AG04450 (cell line): Measurements from ENCODE around the gene RASSF9. TPM values are rescaled to one million over a fixed set of nuclear protein-coding genes. Genes with fewer than 3 reads are reported as not detected.

ENCODE experiments used
- CTCF ChIA-PET: fragments of 300-600, 350-600 bp; formaldehyde crosslinking; extraction: SDS; loops from one replicate; lab custom pipeline; 2022; ENCODE audit warnings: antibody characterized with exemption, inconsistent platforms; lab: Charles Lee
- POLR2A ChIA-PET: fragments of 350-600 bp; formaldehyde crosslinking; extraction: SDS; loops from one replicate; lab custom pipeline; 2021; ENCODE audit warnings: antibody characterized with exemption, inconsistent platforms; lab: Yijun Ruan, JAX
- DNase-seq: peaks from one replicate; pipeline ENCODE4 v3.0.0-alpha.2; 2011; ENCODE audit warnings: low read depth, low spot score
- H3K27ac ChIP-seq: one replicate; pipeline ENCODE4 v1.5.1; 2012; ENCODE audit warnings: low read depth, low read length, control low read depth
- H3K27me3 ChIP-seq: one replicate; pipeline ENCODE4 v1.6.0; 2012; ENCODE audit warnings: low read length; ENCODE audit not compliant: control insufficient read depth, insufficient read depth
- H3K4me3 ChIP-seq: 2 replicates; pipeline ENCODE4 v1.5.1; 2011; ENCODE audit warnings: mild to moderate bottlenecking, low read depth, low read length, control low read depth
- H3K9me3 ChIP-seq: 2 replicates; pipeline ENCODE4 v1.5.1; 2012; ENCODE audit warnings: low read length; ENCODE audit not compliant: control insufficient read depth, insufficient read depth
- CTCF ChIP-seq: IDR thresholded peaks from 2 replicates; pipeline ENCODE4 v1.5.1; 2011; ENCODE audit warnings: low read depth, low read length, control low read depth, inconsistent platforms
- polyA plus RNA-seq: library from polyadenylated mRNA; depleted of rRNA; stranded (reverse); fragments of >200 nt; gene quantifications from 2 replicates; pipeline ENCODE4 v1.2.3, GENCODE V29; 2011

Gene RASSF9
- polyA plus RNA-seq, 1 experiment = 0.16 TPM

- POLR2A ChIA-PET = no interaction called here
- H3K9me3 ChIP-seq = no peaks in the 10 kb centered on the region
- no peak for DNase-seq
- TF ChIP-seq CTCF = no peak
- CTCF ChIA-PET = interaction anchor here (0.6 kb wide), 1 partner anchor 248 kb away, joined by 3 read pairs; no protein-coding TSS in a partner anchor
- no peaks in the 10 kb centered on the region for H3K27me3 ChIP-seq
- no peak overlapping the region for H3K27ac ChIP-seq
- H3K4me3 ChIP-seq = no peak overlapping the region
Measured at GRCh38 chr12:85823436-85824180, 12.6 kb downstream of the RASSF9 start.

GRCh38 chr12:85821759-85822158, 14.4 kb downstream of the RASSF9 start:
- no peak for DNase-seq
- Histone ChIP-seq H3K9me3 (no peaks in the 10 kb centered on the region), H3K27me3 (no peaks in the 10 kb centered on the region), H3K27ac (no peak overlapping the region), H3K4me3 (no peak overlapping the region)
- ChIA-PET POLR2A (no interaction called here), CTCF (interaction anchor here (0.5 to 1.6 kb wide), 3 partner anchors 45 to 353 kb away, joined by 3 to 8 read pairs (median 4); no protein-coding TSS in a partner anchor)
- TF ChIP-seq CTCF = no peak

DNA sequence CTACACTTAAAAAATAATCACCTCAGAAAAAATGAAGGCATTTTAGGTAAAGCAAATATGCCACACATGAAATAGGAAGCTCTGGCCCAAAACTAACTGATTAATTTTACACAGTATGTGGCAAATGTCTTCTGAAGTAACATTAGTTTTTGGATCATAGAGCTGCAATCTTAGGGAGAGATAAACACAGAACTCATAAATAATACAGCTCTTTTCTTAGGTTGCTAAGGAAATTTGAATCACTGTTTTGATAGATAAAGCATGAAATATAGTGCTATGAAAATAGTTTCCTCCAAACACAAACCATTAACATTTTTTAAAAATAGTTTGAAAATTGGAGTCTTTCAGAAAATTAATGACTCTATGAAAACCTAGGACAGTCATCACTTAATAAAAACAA, 15.0 kb downstream of the RASSF9 start:
- no peak for TF ChIP-seq CTCF
- no peak overlapping the region for H3K27ac ChIP-seq
- H3K27me3 ChIP-seq = no peaks in the 10 kb centered on the region
- H3K4me3 ChIP-seq = no peak overlapping the region
- ChIA-PET POLR2A (no interaction called here), CTCF (interaction anchor here (0.5 to 1.6 kb wide), 3 partner anchors 46 to 353 kb away, joined by 3 to 8 read pairs (median 4); no protein-coding TSS in a partner anchor)
- no peaks in the 10 kb centered on the region for H3K9me3 ChIP-seq
- no peak for DNase-seq

DNA sequence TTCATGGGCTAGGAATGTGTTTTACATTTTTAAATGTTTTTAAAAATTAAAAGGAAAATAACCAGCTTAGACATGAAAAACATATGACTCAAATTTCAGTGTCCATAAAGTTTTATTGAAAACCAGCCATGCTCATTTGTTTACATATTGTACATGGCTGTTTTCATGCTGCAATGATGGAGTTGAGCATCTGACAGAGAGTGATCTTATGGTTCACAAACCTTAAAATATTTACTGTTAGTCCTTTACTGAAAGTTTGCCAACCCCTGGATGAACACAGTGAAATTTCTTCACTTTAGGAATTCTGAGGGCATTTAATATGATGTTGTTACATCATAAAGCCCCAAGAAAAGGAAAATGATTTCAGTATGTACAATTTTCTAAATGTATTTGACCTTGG, 16.1 kb downstream of the RASSF9 start:
- ChIA-PET POLR2A (no interaction called here), CTCF (no interaction called here)
- no peak for DNase-seq

More for the DNA sequence above, 16.1 kb downstream of the RASSF9 start:
- H3K4me3 ChIP-seq = no peak overlapping the region
- H3K9me3 ChIP-seq = no peaks in the 10 kb centered on the region
- no peak overlapping the region for H3K27ac ChIP-seq
- no peaks in the 10 kb centered on the region for H3K27me3 ChIP-seq
- no peak for TF ChIP-seq CTCF
